Mesenteric fat pad (tissue), 1 donor: Measurements from ENCODE around the gene TXNDC5. TPM values are rescaled to one million over a fixed set of nuclear protein-coding genes. Genes with fewer than 3 reads are reported as not detected.

Experiments used
- DNase-seq: peaks from one replicate; pipeline ENCODE4 v3.0.0-alpha.2; 2020; ENCODE audit warnings: low spot score
- long read RNA-seq: library from polyadenylated mRNA; unstranded; transcript quantifications from one replicate; pipeline ENCODE4 v2.0.0, GENCODE V29; 2020
- total RNA-seq: library from RNA; stranded (reverse); fragmentation: NEBNext Ultra II Directional; extraction: Animal tissue kit (Norgen Biotek cat#: 25700); gene quantifications from one replicate; pipeline ENCODE4 v1.2.1, GENCODE V29; 2021
- donor health status: DM: yes; HTN: yes; CAD: no.

Gene TXNDC5
- total RNA-seq, result 153 TPM
- long read RNA-seq, transcript TXNDC5-201 (10 exons, 2,964 nt), result major isoform, 6 of 24 reads
- long read RNA-seq, transcript TXNDC5-202 (4 exons, 2,704 nt), result major isoform, 6 of 24 reads
- long read RNA-seq, partial matches to known transcripts, result 0 of 24 reads
- long read RNA-seq, other reads (novel, unspliced or antisense), result 10 of 24 reads

DNA sequence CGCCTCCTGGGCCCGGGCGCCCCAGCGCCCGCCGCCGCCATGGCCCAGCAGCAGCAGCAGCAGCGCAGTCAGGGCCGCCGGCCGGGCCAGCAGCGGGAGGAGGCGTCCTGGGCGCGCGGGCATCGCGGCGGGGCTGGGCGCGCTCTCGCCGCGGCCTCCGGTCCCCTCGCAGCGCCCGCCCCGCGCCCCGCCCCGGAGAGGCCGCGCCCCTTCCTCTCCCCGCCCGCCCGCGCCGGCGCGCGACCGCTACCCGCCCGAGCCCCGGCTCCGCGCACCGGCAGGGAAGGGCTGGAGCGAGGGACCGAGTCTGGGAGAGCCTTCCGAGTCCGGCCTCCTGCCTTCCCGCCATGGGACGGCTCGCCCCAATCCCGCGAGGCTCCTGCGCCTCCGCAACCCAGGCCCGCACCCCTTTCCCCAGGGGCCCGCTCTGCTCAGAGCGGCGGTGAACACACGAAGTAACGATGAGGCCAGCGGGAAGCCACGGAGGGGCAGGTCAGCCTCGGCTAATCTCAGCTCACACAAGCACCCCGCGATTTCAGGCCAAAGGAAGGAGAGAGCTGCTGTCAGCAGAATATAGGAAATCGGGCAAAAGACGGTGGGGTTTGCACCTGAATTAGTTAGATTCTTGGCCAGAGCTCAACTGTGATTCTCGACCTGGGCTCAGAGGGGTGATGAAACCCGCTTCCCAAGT is at the start of gene TXNDC5:
Gene TXNDC5 (minus strand): TSS at position 135 of the 691 bp plus-strand sequence. CDS start 12 bp downstream, at position 123.
- DNase-seq, result peak; percentile 93

DNA sequence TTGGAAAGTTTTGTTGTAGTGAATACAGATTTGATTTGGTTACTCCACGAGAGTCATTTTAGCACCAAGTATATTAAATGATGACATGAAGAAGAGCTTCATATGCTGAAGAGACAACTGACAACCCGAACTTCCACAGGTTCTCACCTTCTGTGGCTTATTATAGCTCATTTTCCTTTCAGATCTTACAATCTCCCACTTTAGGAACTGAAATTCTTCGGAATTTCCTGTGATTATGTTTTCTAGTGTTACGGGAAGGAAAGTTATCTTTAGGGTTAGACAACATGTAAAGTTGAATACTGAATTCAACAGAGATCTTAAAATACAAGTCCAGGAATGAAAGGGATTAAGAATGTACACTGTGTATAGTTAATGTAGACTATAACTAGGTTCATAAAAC is 49.6 kb upstream of the TXNDC5 start:
- DNase-seq, result no peak

DNA sequence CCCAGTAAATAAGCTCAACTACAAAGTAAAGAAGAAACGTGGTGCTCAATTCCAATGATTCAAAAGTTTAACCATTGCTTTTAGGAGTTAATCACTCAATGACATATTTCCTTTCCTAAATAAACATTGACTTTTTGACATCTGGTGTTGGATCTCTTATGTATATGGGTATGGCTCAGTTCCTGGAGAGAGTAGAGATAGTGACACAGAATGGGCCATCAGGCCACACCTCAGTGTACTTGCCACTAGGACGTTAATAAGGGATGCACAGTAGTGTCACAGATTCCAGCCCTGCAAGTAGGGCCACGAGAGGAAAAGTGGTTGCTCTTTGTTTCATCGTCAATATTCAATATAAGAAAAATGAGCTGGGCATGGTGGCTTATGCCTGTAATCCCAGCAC is 48.9 kb upstream of the TXNDC5 start:
- no peak for DNase-seq

DNA sequence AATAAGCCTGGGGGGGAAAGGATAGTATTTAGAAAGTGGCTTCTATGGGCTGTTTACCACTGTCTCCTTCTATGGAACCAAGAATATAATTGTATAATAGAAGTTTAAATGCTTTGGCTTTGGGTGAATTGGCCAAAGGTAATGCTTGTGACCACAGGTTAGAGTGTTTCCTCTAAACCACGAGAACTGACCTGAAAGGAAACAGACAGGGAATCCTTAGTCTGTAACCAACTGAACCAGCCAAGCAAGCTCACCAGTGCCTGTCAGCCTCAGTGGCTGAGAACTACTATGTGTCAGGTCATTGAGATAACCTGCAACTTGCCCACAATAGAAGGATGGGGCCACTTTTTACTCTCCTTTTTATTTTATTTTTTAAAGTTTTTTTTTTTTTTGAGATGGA is 47.9 kb upstream of the TXNDC5 start:
- DNase-seq, result no peak

DNA sequence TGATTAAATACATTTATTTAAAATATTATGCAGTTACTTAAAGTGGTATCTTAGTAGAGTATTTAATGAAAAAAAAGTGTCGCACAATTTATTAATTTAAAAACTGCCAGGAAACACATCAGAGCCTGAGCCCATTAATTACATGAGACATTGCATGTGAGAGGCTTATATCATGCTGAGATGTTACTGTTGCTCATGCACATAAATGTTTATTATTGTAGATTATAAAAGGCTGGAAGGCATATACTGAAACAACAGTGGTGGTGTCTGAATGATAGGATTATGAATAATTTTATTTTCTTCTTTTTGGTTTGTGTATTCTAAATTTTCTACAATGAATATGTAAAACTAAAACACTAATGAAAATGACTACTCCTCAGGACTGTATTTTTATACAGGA is 45.7 kb upstream of the TXNDC5 start:
- no peak for DNase-seq

DNA sequence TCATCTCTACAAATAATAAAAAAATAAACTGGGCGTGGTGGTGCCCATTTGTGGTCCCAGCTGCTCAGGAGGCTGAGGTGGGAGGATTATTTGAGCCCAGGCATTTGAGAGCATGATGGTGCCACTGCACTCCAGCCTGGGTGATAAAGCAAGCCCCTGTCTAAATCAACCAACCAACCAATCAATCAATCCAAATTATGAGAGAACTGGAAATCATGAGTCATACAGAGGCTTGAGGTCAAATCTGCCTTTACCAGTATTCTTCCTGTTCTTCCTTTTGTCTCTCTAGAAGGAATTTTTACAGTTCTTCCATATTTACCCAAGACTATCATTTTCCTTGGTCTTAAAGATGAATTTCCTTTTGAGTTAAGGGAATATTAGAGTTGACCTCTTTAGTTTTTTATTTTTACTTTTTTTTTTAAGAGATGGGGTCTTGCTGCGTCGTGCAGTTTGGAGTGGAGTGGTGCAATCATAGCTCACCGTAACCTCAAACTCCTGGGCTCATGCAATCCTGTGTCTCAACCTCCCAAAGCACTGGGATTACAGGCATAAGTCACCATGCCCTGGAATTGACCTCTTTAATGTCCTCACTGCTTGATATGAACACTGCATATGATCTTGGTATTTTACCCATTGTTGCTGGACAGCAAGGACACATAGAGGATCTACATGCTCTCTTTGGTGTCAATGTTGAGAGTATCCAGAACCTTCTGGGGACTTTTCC is 44.1 kb upstream of the TXNDC5 start:
- DNase-seq, result no peak

DNA sequence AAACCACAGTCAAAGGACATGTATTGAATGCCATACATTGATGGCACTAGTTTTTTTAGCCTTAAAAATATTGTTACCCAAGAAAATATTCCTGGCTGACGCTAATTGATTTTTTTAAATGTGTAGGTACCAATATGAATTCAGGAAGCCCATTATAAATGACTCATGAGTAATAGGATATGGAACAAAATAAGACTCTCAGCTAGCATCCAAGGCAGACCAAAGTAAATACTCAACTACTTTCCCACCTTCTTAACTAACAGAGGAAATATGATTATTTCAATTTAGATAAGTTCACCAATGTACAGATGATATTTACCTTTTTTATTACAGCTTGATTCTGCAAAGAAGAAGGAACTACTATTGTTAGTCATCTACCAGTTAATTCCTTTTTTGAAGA is 43.2 kb upstream of the TXNDC5 start:
- DNase-seq, result no peak

DNA sequence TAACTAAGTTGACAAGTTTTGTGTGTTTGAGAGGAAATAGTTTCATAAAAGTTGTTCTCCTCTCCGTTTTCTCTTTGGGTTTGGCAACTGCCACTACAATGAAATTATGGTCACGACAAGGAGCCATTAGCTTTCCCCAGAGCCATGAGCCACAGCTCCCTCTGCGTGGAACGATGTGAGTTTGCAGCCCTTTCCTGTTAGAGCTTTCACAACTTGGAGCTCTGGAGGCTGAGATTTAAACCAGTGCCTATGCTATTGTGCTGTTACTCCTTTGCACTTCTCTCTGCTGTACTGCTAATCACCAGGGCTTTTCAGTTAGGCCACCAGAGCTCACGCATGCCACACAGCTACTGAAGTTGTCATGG is 29.3 kb upstream of the TXNDC5 start:
- no peak for DNase-seq

DNA sequence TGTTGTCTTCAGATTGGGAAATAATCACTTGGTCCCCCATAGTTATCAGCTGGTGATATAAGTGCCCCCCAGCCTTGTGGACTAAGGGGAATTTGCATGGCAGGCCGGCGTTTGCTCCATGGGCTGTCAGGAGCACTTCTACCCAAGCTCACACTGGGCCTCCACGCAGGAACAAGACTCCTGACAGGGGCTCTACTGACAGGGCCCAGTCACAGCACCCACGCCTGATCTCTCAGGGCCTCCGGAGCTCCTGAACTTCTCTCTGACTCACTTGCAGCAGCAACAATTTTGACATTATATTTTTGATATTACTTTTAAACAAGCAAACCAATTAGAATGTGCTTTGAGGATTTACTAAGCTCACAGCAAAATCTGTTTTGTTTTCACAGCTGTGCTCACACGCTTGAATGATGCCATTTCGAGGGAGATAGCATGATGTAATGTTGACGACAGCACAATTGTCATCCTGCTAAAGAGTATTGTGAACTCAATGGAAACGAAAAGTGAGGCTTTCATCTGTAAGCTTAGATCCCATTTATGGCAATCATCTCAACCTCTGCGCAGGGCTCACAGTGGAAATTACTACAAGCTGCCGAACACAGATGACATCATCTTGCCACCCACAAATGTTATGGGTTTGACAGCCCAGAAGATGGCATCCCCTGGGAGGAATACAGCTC is 28.7 kb upstream of the TXNDC5 start:
- DNase-seq, result no peak

DNA sequence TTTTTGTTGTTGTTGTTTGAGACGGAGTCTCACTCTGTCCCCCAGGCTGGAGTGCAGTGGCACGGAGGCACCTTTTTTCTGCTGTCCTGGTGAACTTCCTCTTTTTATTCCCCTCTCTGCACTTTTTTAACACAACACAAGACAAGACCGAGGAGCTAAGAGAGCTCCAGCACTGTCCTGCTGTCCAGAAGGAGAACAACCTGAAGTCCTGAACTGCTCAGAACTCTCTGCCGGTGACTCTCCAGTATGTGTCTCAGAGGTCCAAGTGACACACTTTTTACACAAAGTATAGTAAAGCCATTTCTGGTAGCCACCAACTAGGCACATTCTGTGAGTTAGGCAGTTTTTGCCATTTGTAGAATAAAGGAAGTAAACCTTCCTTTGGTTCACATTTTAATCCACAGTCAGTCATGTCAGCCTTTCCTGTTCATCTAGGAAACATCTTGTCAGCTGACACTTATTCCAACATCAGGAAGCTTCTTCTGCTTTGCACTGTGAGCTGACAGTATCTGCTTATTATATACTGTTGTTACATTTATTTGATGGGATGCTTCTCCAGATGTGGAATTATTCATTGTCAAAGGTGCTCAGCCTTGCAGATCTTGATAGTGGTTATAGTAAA is 28.1 kb upstream of the TXNDC5 start:
- DNase-seq, result no peak

DNA sequence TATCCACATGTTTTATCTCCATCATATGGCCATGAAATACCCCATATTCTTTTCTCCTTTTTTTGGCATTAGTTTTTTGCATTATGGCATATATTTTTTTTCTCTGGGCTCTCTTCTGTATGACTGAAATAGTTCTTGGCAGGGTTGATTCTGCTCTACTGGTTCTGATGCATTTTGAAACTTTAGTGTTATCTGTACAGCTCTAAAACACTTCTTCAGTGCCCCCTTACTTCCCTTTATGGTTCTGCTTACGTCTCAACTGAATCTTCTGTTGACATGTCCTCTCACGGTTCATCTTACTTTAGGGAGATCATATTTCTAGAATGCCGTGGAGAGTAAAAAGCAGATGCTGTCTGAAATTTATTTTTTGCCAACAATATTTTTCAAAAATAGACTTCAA is 23.2 kb upstream of the TXNDC5 start:
- DNase-seq, result no peak

DNA sequence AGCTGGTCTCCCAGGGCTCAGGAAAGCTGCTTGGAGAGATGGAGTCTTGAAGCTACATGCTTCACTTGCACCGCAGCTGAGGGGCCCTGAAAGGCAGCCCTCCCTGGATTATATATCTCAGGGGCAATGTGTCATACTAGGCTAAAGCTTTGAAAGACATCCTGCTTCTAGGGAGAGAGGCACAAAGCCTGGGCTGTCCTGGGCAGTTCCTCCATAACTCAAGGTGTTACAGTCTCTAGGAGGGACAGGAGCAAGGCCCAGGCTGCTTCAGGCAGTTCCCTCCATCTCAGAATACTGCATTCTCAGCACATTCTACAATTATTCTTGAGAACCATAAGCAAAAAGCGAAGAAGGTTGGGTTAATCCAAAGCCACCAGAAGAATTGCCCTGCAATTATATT is 22.0 kb upstream of the TXNDC5 start:
- DNase-seq, result no peak

DNA sequence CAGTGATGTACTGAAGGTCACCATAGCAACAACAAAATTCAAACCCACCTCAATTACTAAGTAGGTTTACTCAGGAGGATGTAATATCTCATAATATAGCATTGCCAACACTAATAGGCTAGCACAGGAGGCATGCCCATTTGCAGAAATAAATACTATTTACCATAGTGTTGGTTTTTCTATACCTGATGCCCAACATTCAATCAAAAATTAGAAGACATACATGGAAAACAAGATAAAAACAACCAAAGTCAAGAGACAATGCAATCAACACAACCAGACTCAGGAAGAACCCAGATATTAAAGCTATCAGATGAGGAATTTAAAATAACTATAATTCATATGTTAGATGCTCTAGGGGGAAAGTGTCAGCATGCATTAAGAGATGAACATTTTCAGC is 14.3 kb upstream of the TXNDC5 start:
- no peak for DNase-seq

DNA sequence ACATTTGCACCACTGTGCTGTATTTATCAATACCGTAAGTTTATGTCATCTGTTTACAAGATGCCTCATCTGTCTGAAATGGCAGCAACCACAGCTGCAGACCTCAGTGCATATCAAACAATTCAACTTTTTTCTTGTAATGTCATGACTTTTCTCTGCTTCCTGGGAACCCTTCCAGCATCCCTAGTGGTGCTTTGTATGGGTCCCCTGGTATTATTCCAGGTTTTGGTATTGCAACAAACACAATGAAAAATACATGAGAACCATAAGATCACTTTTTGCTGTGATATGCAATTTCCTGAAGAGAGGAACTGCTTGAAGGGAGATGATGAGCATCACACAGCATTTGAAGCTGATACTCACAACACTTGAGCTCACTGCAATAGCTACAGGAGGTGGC is 12.0 kb upstream of the TXNDC5 start:
- no peak for DNase-seq

DNA sequence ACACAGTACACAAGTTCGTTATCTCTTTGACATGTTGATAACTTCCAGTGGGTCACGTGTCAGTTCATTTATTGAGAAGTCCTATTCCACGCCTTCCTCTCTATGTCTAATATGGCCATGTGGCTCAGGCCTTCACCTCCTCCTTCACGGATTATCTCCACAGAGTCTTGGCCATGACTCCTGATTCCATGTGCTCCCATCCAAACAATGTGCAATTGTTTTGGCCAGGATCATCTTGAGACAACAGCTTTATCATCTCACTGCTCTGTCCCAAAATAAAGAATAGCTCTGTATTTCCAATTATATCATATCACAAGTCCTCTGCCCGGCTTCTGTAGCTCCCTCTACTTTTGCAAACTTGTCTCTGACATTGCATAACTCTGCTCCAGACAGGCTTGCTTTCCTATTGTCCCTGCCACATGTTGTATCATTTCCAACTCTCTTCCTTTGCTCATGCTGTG is 11.1 kb upstream of the TXNDC5 start:
- no peak for DNase-seq

DNA sequence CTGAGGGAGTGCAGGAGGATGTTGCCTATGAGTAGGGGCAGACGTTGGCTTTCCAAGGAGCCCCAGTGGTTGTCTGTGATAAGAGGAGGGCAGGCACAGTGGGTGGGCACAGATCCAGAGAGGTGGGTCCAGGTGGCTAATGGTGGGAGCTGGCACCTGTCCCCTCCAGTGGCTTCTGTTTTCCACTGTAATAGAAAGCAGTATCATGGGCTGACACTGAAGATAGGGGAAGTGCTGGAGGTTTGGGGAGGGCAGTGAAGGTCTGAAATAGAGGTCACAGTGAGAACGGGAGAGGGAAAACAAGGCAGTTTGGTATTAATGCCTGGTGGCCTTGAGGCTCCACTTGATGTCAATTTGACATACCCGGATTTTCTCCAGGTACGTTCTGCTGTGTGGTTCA is 10.5 kb upstream of the TXNDC5 start:
- no peak for DNase-seq

DNA sequence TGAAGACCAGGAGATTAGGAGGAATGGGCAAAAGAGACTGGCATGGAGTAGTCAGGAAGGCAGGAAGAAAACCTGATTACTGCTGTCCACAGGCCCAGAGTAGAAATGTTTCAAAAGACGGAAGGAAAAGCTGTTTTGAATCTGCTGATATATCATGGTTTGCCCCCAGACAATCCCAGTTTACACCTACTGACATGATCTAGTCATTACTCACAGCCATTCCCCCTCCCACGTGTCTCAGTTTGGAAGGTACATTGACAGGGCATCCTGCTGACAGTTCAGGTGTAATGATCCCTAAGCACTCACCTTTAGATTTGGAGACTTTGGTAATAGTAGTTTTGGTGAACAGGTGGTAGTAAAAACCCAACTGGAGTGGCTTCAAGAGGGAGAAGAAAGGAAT is 9.8 kb upstream of the TXNDC5 start:
- no peak for DNase-seq

DNA sequence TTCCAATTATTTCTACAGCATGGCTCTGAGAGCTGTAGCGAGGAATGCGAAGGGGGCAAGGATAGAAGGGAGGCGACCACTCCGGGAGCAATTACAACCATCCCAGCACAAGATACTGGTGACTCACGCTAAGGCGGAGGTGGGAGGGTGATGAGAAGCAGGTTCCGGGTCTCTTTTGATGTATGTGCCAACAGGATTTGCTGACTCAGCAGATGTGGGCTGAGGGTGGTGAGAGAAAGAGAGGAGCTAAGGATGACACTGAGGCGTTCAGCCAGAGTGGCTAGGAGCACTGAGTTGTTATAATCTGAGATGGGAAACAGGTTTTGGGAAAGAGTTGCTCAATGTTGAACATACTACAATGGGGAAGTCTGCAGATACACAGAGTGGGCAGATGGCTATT is 9.3 kb upstream of the TXNDC5 start:
- DNase-seq, result no peak

DNA sequence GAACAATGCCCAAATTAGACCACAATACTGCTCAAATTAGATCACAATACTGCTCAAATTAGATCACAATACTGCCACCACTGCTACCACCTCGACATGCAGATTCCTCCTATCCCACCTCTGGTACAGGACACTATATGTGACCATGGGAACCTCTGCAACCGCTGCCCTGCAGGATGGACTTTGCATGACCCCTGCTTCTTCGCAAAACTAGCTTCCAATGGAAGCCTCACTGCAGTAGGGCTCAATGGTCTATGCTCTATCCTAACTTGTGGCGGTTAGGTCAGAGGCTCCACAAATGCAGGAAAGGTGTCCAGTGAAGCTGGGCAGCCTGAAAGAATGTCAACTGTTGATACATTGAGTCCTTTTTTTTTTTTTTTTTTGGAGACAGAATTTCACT is 7.8 kb upstream of the TXNDC5 start:
- DNase-seq, result no peak

DNA sequence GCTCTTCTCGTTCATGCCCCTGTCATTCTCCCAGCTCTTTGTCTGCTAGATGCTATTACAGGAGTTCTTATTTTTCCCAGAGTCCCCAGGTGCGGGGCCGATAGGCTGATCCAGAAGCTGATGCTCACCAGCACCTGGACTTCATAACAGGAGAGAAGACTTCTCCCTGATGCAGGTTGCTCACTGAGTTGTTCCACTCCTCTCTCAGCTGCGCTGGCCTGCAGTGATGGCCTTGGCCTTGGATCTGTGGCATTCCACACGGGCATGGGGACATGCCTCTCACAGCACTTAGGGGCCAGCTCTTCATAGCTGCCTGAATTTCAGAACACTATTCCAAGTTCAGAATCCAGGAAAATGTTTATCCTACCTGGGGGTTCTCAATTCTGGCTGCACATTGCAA is 7.1 kb upstream of the TXNDC5 start:
- DNase-seq, result no peak

DNA sequence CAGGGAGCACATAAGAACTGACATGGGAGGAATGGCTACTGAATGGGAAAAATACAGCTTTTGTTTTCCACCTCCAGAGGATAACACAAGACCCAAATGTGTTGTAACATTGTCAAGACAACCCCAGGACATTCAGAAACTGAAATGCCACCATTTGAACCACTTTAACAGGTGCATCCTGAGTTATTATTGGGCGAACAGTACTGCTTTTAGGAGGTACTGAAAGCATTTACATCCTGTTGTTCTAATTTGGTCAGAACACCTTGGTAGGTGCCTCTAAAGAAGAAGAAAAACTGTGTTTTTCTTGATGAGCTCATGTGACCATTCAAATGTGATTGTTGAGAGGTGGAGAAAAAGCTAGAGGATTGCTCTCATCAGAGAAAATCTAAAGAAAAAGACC is 6.4 kb upstream of the TXNDC5 start:
- no peak for DNase-seq
